ENCODE results near the gene TNS1. TPM values are rescaled to one million over a fixed set of nuclear protein-coding genes. Genes with fewer than 3 reads are reported as not detected.
A peak's percentile ranks its signal among the peaks of the same experiment; 100 is the strongest.

TNS1 gene
- total RNA-seq, 3 donors from 2014 or later (not counting 1 experiment from before 2014, with no cell fraction given) = 1.1 to 3.0 (median 2.1) TPM

GRCh38 chr2:217843324-217843723, 159.5 kb downstream of the TNS1 start:
- H3K9me3 Mint-ChIP-seq = no peaks in the 10 kb centered on the region
- DNase-seq (no peak), ATAC-seq (no peak)
- no peaks in the 10 kb centered on the region for H3K36me3 Mint-ChIP-seq
- WGBS (ENCODE audit: insufficient coverage) = 53% methylated on average over 1 of the region's 1 CpG
- H3K27me3 Mint-ChIP-seq (ENCODE audit: low read depth in 2 of 2) = no peaks in the 10 kb centered on the region
- intact Hi-C loops (cut with micrococcal nuclease) = no loop called here
- Histone ChIP-seq H3K27me3 (ENCODE audit: control insufficient read depth, insufficient read depth, low read length) (no peaks in the 10 kb centered on the region), H3K4me1 (ENCODE audit: control insufficient read depth, insufficient read depth, low read length) (no peaks in the 10 kb centered on the region), H3K9me3 (ENCODE audit: control insufficient read depth, insufficient read depth, low read length) (peaks cover 6% of the 10 kb centered on the region), H3K27ac (ENCODE audit: low read length) (no peak overlapping the region), H3K36me3 (ENCODE audit: control insufficient read depth, insufficient read depth, low read length) (no peaks in the 10 kb centered on the region), H3K4me3 (ENCODE audit: low read length) (no peak overlapping the region)
- H3K4me1 Mint-ChIP-seq = no peaks in the 10 kb centered on the region
- H3K27ac Mint-ChIP-seq = no peak overlapping the region
- H3K4me3 Mint-ChIP-seq = no peak overlapping the region
- no peak for TF ChIP-seq CTCF (IDR thresholded peaks at IDR 0.05)

- Mint-ChIP-seq H3K4me1 (no peaks in the 10 kb centered on the region), H3K27me3 (ENCODE audit: low read depth in 2 of 2) (no peaks in the 10 kb centered on the region), H3K27ac (no peak overlapping the region), H3K4me3 (no peak overlapping the region), H3K9me3 (no peaks in the 10 kb centered on the region), H3K36me3 (no peaks in the 10 kb centered on the region)
- ATAC-seq (no peak), DNase-seq (no peak)
- Histone ChIP-seq H3K4me1 (ENCODE audit: control insufficient read depth, insufficient read depth, low read length) (no peaks in the 10 kb centered on the region), H3K4me3 (ENCODE audit: low read length) (no peak overlapping the region), H3K27ac (ENCODE audit: low read length) (no peak overlapping the region), H3K36me3 (ENCODE audit: control insufficient read depth, insufficient read depth, low read length) (no peaks in the 10 kb centered on the region), H3K9me3 (ENCODE audit: control insufficient read depth, insufficient read depth, low read length) (peaks cover 6% of the 10 kb centered on the region), H3K27me3 (ENCODE audit: control insufficient read depth, insufficient read depth, low read length) (no peaks in the 10 kb centered on the region)
- 91% methylated on average over 2 of the region's 2 CpGs for WGBS (ENCODE audit: insufficient coverage)
- no peak for TF ChIP-seq CTCF (IDR thresholded peaks at IDR 0.05)
- intact Hi-C loops (cut with micrococcal nuclease) = no loop called here
Measured at GRCh38 chr2:217842017-217842416, 160.8 kb downstream of the TNS1 start.

GRCh38 chr2:217840522-217840921, 162.3 kb downstream of the TNS1 start:
- ATAC-seq = peak in 1 of 3 donors; percentile 18
- 85% methylated on average over 3 of the region's 3 CpGs for WGBS (ENCODE audit: insufficient coverage)
- H3K36me3 ChIP-seq (ENCODE audit: control insufficient read depth, insufficient read depth, low read length) = no peaks in the 10 kb centered on the region
- TF ChIP-seq CTCF (IDR thresholded peaks at IDR 0.05) = no peak
- no peak for DNase-seq
- no peaks in the 10 kb centered on the region for H3K9me3 Mint-ChIP-seq
- H3K4me3 ChIP-seq (ENCODE audit: low read length) = no peak overlapping the region
- no peak overlapping the region for H3K4me3 Mint-ChIP-seq
- intact Hi-C loops (cut with micrococcal nuclease) = no loop called here
- H3K9me3 ChIP-seq (ENCODE audit: control insufficient read depth, insufficient read depth, low read length) = peaks cover 6% of the 10 kb centered on the region
- H3K27me3 ChIP-seq (ENCODE audit: control insufficient read depth, insufficient read depth, low read length) = no peaks in the 10 kb centered on the region
- no peak overlapping the region for H3K27ac ChIP-seq (ENCODE audit: low read length)
- no peak overlapping the region for H3K27ac Mint-ChIP-seq
- H3K36me3 Mint-ChIP-seq = no peaks in the 10 kb centered on the region
- H3K4me1 ChIP-seq (ENCODE audit: control insufficient read depth, insufficient read depth, low read length) = no peaks in the 10 kb centered on the region
- no peaks in the 10 kb centered on the region for H3K27me3 Mint-ChIP-seq (ENCODE audit: low read depth in 2 of 2)
- no peaks in the 10 kb centered on the region for H3K4me1 Mint-ChIP-seq

- no peak for TF ChIP-seq CTCF (IDR thresholded peaks at IDR 0.05)
- DNase-seq (no peak), ATAC-seq (no peak)
- H3K27me3 Mint-ChIP-seq (ENCODE audit: low read depth in 2 of 2) = no peaks in the 10 kb centered on the region
- Histone ChIP-seq H3K27ac (ENCODE audit: low read length) (no peak overlapping the region), H3K4me3 (ENCODE audit: low read length) (no peak overlapping the region), H3K4me1 (ENCODE audit: control insufficient read depth, insufficient read depth, low read length) (no peaks in the 10 kb centered on the region), H3K27me3 (ENCODE audit: control insufficient read depth, insufficient read depth, low read length) (no peaks in the 10 kb centered on the region), H3K36me3 (ENCODE audit: control insufficient read depth, insufficient read depth, low read length) (no peaks in the 10 kb centered on the region), H3K9me3 (ENCODE audit: control insufficient read depth, insufficient read depth, low read length) (peaks cover 6% of the 10 kb centered on the region)
- no peaks in the 10 kb centered on the region for H3K36me3 Mint-ChIP-seq
- no peaks in the 10 kb centered on the region for H3K4me1 Mint-ChIP-seq
- intact Hi-C loops (cut with micrococcal nuclease) = no loop called here
- no peak overlapping the region for H3K27ac Mint-ChIP-seq
- WGBS (ENCODE audit: insufficient coverage) = 95% methylated on average over 7 of the region's 7 CpGs
- H3K4me3 Mint-ChIP-seq = no peak overlapping the region
- H3K9me3 Mint-ChIP-seq = no peaks in the 10 kb centered on the region
Measured at GRCh38 chr2:217839750-217840107, 163.1 kb downstream of the TNS1 start.
